HepG2 (cell line): Measurements from ENCODE around the gene MS4A10. TPM values are rescaled to one million over a fixed set of nuclear protein-coding genes. Genes with fewer than 3 reads are reported as not detected.

Experiments used
- ATAC-seq: fragments of 200-7000 bp; cut with Tn5 transposase; 3 replicates; pipeline ENCODE4 v1.9.1; 2020; ENCODE audit warnings: mild to moderate bottlenecking, moderate library complexity
- BruUV-seq: library from RNA; stranded (reverse); fragments of 400-500 nt; replicated peaks from 2 replicates; lab custom pipeline; 2021; lab: Mats Ljungman, UMichigan
- CTCF ChIA-PET: fragments of 300-600 bp; formaldehyde crosslinking; extraction: SDS; loops from one replicate; lab custom pipeline; 2021; ENCODE audit warnings: low total read pairs, inconsistent platforms, low intra/inter-chr PET ratio; lab: Yijun Ruan, JAX
- POLR2A ChIA-PET: fragments of 350-600 bp; sonication (Branson Sonifier 250); formaldehyde crosslinking; loops from one replicate; lab custom pipeline; 2020; ENCODE audit warnings: antibody characterized with exemption, inconsistent platforms; lab: Yijun Ruan, JAX
- DNase-seq: peaks from one replicate; pipeline ENCODE4 v3.0.0-alpha.2; 2015; ENCODE audit warnings: low spot score
- FAIRE-seq: peaks from 3 replicates; lab custom pipeline; 2011; peaks lifted over from hg19 to GRCh38; lab: Jason Lieb, UNC
- H2AFZ ChIP-seq: one replicate; pipeline ENCODE4 v1.6.1; 2011; ENCODE audit warnings: low read length, inconsistent platforms
- H3K27ac ChIP-seq: fragments of 300-600 bp; 3 replicates; pipeline ENCODE4 v1.8.0; 2011; ENCODE audit warnings: mixed run types, mild to moderate bottlenecking, mixed read lengths, low read length, inconsistent platforms; ENCODE audit not compliant: insufficient read depth; ENCODE audit errors: extremely low read length
- H3K27me3 ChIP-seq, 2 experiments: fragments of 200-600 bp in 1 of 2; 2 replicates in 1 of 2; 3 replicates in 1 of 2; pipeline versions ENCODE4 v1.6.0 to v1.8.0; 2011; ENCODE audit warnings: low read length in 2 of 2, mild to moderate bottlenecking in 2 of 2, moderate library complexity in 2 of 2, inconsistent platforms in 1 of 2; ENCODE audit not compliant: insufficient read depth in 2 of 2, control insufficient read depth in 1 of 2
- H3K36me3 ChIP-seq, 2 experiments: fragments of 200-600 bp in 1 of 2; replicated peaks in 1 of 2; 2 replicates in 1 of 2; 3 replicates in 1 of 2; pipeline versions ENCODE4 v1.5.1 to v1.8.0; 2011; ENCODE audit warnings: low read length in 2 of 2, inconsistent platforms in 1 of 2; ENCODE audit not compliant: insufficient read depth in 2 of 2, control insufficient read depth in 1 of 2
- H3K4me1 ChIP-seq: 2 replicates; pipeline ENCODE4 v1.5.1; 2012; ENCODE audit warnings: low read length, inconsistent platforms; ENCODE audit not compliant: insufficient read depth
- H3K4me2 ChIP-seq: 2 replicates; pipeline ENCODE4 v1.6.0; 2011; ENCODE audit warnings: low read depth, low read length, inconsistent platforms
- H3K4me3 ChIP-seq, 3 experiments: fragments of 200-600 bp in 1 of 3; sonication (generic), shearing (Covaris generic) in 1 of 3; replicated peaks in 1 of 3; 2 replicates each; pipeline ENCODE4 v1.5.1; 2011 to 2016; ENCODE audit warnings: low read length in 3 of 3, inconsistent platforms in 2 of 3, low read depth in 2 of 3, mild to moderate bottlenecking in 2 of 3, control low read depth in 1 of 3, mixed read lengths in 1 of 3; ENCODE audit not compliant: insufficient read depth in 1 of 3
- H3K79me2 ChIP-seq: one replicate; pipeline ENCODE4 v1.6.1; 2011; ENCODE audit warnings: low read length, inconsistent platforms; ENCODE audit not compliant: insufficient read depth
- H3K9ac ChIP-seq: 2 replicates; pipeline ENCODE4 v1.6.0; 2011; ENCODE audit warnings: mild to moderate bottlenecking, low read depth, low read length, inconsistent platforms; ENCODE audit not compliant: insufficient read depth
- H3K9me3 ChIP-seq: 2 replicates; pipeline ENCODE4 v1.5.1; 2012; ENCODE audit warnings: mild to moderate bottlenecking, low read length
- H4K20me1 ChIP-seq: 2 replicates; pipeline ENCODE4 v1.6.0; 2011; ENCODE audit warnings: inconsistent platforms, mild to moderate bottlenecking, low read length, moderate library complexity; ENCODE audit not compliant: insufficient read depth
- ETS1 ChIP-seq: sonication (generic); formaldehyde crosslinking; IDR thresholded peaks from 2 replicates; pipeline ENCODE4 v1.4.0; 2020; ENCODE audit warnings: missing genetic modification reagents
- GTF2F1 ChIP-seq: fragments of 150-350 bp; IDR thresholded peaks from 2 replicates; pipeline ENCODE4 v1.6.1; 2014; ENCODE audit warnings: low read length
- KAT7 ChIP-seq: IDR thresholded peaks from 2 replicates; pipeline ENCODE4 v1.6.1; 2018; ENCODE audit warnings: borderline replicate concordance, missing compliant biosample characterization
- KLF16 ChIP-seq, 2 experiments: sonication (generic) in 1 of 2; formaldehyde crosslinking in 1 of 2; IDR thresholded peaks; 2 replicates each; pipeline versions ENCODE4 v1.6.1 to v1.8.0; 2016 to 2023; ENCODE audit warnings: missing genetic modification reagents in 2 of 2, missing compliant biosample characterization in 1 of 2
- KMT2A ChIP-seq: sonication (generic); formaldehyde crosslinking; IDR thresholded peaks from 2 replicates; pipeline ENCODE4 v1.4.0; 2020; ENCODE audit warnings: missing genetic modification reagents
- MNT ChIP-seq: fragments of 450-650 bp; IDR thresholded peaks from 2 replicates; pipeline ENCODE4 v1.6.1; 2016
- NBN ChIP-seq: fragments of 450-650 bp; conservative IDR thresholded peaks from 2 replicates; pipeline ENCODE4 v1.6.1; 2017
- NFE2 ChIP-seq: sonication (generic); formaldehyde crosslinking; IDR thresholded peaks from 2 replicates; pipeline ENCODE4 v1.4.0; 2020; ENCODE audit warnings: missing genetic modification reagents
- PAF1 ChIP-seq: IDR thresholded peaks from 2 replicates; pipeline ENCODE4 v1.6.1; 2016; ENCODE audit warnings: missing genetic modification reagents, missing compliant biosample characterization
- SIX4 ChIP-seq: sonication (generic); formaldehyde crosslinking; IDR thresholded peaks from 2 replicates; pipeline ENCODE4 v1.4.0; 2020; ENCODE audit warnings: missing genetic modification reagents
- THAP11 ChIP-seq: IDR thresholded peaks from 2 replicates; pipeline ENCODE4 v1.6.1; 2016; ENCODE audit warnings: missing biosample characterization, missing genetic modification reagents
- TOE1 ChIP-seq: sonication (generic); formaldehyde crosslinking; IDR thresholded peaks from 2 replicates; pipeline ENCODE4 v1.4.0; 2020; ENCODE audit warnings: mild to moderate bottlenecking, missing genetic modification reagents
- ZBTB34 ChIP-seq: sonication (generic); formaldehyde crosslinking; IDR thresholded peaks from 2 replicates; pipeline ENCODE4 v1.8.0; 2022; ENCODE audit warnings: mild to moderate bottlenecking, missing genetic modification reagents
- ZNF446 ChIP-seq: sonication (generic); formaldehyde crosslinking; IDR thresholded peaks from 2 replicates; pipeline ENCODE4 v1.5.0; 2020; ENCODE audit warnings: mild to moderate bottlenecking, missing genetic modification reagents
- ZNF460 ChIP-seq: sonication (generic); formaldehyde crosslinking; IDR thresholded peaks from 2 replicates; pipeline ENCODE4 v1.5.1; 2020; ENCODE audit warnings: missing genetic modification reagents, mild to moderate bottlenecking, borderline replicate concordance
- ZNF550 ChIP-seq: sonication (generic); formaldehyde crosslinking; IDR thresholded peaks from 2 replicates; pipeline ENCODE4 v1.4.0; 2020; ENCODE audit warnings: mild to moderate bottlenecking, missing genetic modification reagents, borderline replicate concordance
- ZNF556 ChIP-seq: sonication (generic); formaldehyde crosslinking; IDR thresholded peaks from 2 replicates; pipeline ENCODE4 v1.4.0; 2020; ENCODE audit warnings: mild to moderate bottlenecking, missing genetic modification reagents, borderline replicate concordance
- WGBS: methylation state at CpG from one replicate; pipeline ENCODE4 v1.1.6; 2017; ENCODE audit warnings: low lambda C conversion rate; 5-methylcytosine and 5-hydroxymethylcytosine counted together
- in situ Hi-C: cut with HindIII; loops from 2 replicates; pipeline ENCODE4 v1.10.0; 2017; ENCODE audit warnings: low pct_unique_long_range_greater_than_20kb; ENCODE audit not compliant: extremely low pct_ligation_motif_present
- intact Hi-C: fragments of 100-400 bp; cut with micrococcal nuclease; formaldehyde crosslinking; loops from one replicate; pipeline ENCODE4 v1.10.0; 2022; ENCODE audit not compliant: unreplicated experiment
- polyA plus RNA-seq, 8 experiments: library from polyadenylated mRNA; depleted of rRNA in 3 of 8; stranded (reverse) in 7 of 8; unstranded in 1 of 8; fragments of >200 nt; fragmentation: Illumina TruSeq in 4 of 8; extraction: Trizol in 4 of 8; gene quantifications; 2 replicates each; pipeline versions ENCODE4 v1.2.1 to v1.2.3, GENCODE V29; 2011 to 2016; ENCODE audit warnings: low read depth in 4 of 8, missing spikeins in 1 of 8, mixed read lengths in 1 of 8; ENCODE audit not compliant: insufficient read depth in 1 of 8
- total RNA-seq, 5 experiments: library from RNA; depleted of rRNA; stranded (reverse); fragments of >200 nt; fragmentation: Illumina TruSeq; extraction: Trizol; gene quantifications; 2 replicates each; pipeline ENCODE4 v1.2.3, GENCODE V29; 2016; ENCODE audit warnings: low read depth in 1 of 5

MS4A10 gene
- total and polyA plus RNA-seq, 2 of the 13 experiments (the other 11 are each of a cell fraction or from before 2014, with no cell fraction given) = not detected

- ATAC-seq (no peak), FAIRE-seq (no peak), DNase-seq (no peak)
- WGBS = 31% methylated on average over 5 of the region's 5 CpGs
- Histone ChIP-seq H3K27ac (no peak overlapping the region), H3K27me3 (peaks cover 1 to 26% of the 10 kb centered on the region in 2 experiments; a peak in 3 of 5 replicates), H3K79me2 (no peaks in the 10 kb centered on the region), H4K20me1 (no peaks in the 10 kb centered on the region), H3K4me1 (peaks cover 7% of the 10 kb centered on the region), H2AFZ (no peak overlapping the region), H3K9me3 (no peaks in the 10 kb centered on the region), H3K4me2 (no peak overlapping the region), H3K4me3 (no peak overlapping the region), H3K36me3 (no peaks in the 10 kb centered on the region), H3K9ac (no peak overlapping the region)
- intact Hi-C loops = no loop called here
- in situ Hi-C loops = no loop called here
- ChIA-PET CTCF (no interaction called here), POLR2A (no interaction called here)
- no peak for TF ChIP-seq ZNF460 (CRISPR knock-in tag)
- TF ChIP-seq NBN = no peak
- TF ChIP-seq MNT = no peak
- TF ChIP-seq ETS1 = no peak
- TF ChIP-seq KLF16 (CRISPR knock-in tag; IDR thresholded peaks at IDR 0.05) = no peak
- TF ChIP-seq THAP11 (CRISPR knock-in tag) = no peak
- TF ChIP-seq TOE1 (CRISPR knock-in tag) = no peak
- TF ChIP-seq ZNF556 = no peak
- TF ChIP-seq GTF2F1 = no peak
- no peak for TF ChIP-seq NFE2
- no peak for TF ChIP-seq PAF1 (CRISPR knock-in tag)
- no peak for TF ChIP-seq ZNF550 (CRISPR knock-in tag)
- no peak for TF ChIP-seq KAT7
- no peak for TF ChIP-seq KMT2A (CRISPR knock-in tag)
- no peak for TF ChIP-seq SIX4
- TF ChIP-seq ZNF446 (CRISPR knock-in tag) = no peak
- no peak for TF ChIP-seq ZBTB34 (CRISPR knock-in tag)
- BruUV-seq = no TSS peak
Observed at GRCh38 chr11:60825118-60825517, 40.0 kb downstream of the MS4A10 start.
